Measurements from ENCODE around the gene KRTAP2-1.

- TF ChIP-seq, protein P1, sequence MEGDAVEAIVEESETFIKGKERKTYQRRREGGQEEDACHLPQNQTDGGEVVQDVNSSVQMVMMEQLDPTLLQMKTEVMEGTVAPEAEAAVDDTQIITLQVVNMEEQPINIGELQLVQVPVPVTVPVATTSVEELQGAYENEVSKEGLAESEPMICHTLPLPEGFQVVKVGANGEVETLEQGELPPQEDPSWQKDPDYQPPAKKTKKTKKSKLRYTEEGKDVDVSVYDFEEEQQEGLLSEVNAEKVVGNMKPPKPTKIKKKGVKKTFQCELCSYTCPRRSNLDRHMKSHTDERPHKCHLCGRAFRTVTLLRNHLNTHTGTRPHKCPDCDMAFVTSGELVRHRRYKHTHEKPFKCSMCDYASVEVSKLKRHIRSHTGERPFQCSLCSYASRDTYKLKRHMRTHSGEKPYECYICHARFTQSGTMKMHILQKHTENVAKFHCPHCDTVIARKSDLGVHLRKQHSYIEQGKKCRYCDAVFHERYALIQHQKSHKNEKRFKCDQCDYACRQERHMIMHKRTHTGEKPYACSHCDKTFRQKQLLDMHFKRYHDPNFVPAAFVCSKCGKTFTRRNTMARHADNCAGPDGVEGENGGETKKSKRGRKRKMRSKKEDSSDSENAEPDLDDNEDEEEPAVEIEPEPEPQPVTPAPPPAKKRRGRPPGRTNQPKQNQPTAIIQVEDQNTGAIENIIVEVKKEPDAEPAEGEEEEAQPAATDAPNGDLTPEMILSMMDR (conservative IDR thresholded peaks at IDR 0.05 in 1 of 2, IDR thresholded peaks at IDR 0.05 in 1 of 2; ENCODE audit: low read depth in 1 of 2, low read length in 2 of 2), result no peak
- TF ChIP-seq EZH2 (IDR thresholded peaks at IDR 0.05; ENCODE audit: low read length, missing control alignments), result no peak
These were observed 16.3 kb upstream of the KRTAP2-1 start for GRCh38 chr17:41063449-41063848.
